ENCODE data around the gene RAPGEF3. TPM values are rescaled to one million over a fixed set of nuclear protein-coding genes. Genes with fewer than 3 reads are reported as not detected.

Gene RAPGEF3
- total RNA-seq, 1 experiment from 2014 or later: 1.4 TPM

DNA sequence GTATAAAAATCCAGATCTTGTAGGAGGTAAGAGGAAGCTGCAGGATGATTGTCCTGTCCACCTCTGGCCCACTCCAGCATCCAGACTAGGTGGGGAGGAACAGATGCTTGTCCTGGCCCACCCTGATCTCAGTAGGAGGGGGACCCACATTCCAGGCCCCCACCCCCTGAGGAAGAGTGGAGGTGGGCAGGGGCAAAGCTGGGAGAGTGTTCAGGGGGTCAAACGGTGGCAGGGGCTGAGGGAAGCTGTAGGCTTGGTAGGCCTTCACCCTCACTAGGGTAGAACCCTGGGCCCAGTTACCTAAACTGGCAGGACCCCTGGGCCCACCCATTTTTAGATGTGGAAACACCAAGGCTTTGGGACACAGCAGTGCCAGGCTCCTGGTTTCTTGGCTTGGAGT, 18.5 kb upstream of the RAPGEF3 start:
- DNase-seq (ENCODE audit: low read depth): no peak

DNA sequence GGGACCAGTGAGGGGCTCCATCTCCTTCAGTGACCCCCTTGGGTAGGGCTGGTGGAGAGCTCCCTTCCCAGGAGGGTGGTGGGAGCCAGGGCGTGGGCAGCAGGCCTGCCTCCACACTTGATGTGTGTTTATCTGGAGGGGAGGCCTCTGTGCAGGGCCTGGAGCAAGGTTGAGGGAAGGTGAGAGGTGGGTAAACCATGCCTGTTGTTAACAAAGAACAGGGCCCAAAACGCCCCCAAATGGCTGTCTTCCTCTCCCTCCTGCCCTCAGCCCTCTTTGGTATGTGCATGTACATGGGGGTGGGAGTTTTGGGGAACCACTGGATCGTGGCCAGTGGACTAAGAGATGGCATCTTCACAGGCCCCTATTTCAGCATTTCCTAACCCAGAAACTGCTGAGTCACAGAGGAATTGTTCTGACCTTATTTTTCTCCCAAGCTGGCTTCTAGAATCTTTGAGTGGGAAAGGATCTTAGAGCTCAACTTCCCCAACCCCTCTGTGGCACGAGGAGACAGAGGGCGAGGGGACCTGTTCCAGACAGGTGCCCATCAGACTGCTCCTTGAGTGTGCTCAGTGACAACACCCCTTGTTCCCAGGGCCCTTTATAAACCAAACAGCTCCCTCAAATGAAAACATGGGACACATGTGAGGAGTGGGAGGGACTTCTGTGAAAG, 17.9 kb upstream of the RAPGEF3 start:
- DNase-seq (ENCODE audit: low read depth): no peak

- DNase-seq (ENCODE audit: low read depth): no peak
Measured at GRCh38 chr12:47775100-47775911, 16.6 kb upstream of the RAPGEF3 start.

DNA sequence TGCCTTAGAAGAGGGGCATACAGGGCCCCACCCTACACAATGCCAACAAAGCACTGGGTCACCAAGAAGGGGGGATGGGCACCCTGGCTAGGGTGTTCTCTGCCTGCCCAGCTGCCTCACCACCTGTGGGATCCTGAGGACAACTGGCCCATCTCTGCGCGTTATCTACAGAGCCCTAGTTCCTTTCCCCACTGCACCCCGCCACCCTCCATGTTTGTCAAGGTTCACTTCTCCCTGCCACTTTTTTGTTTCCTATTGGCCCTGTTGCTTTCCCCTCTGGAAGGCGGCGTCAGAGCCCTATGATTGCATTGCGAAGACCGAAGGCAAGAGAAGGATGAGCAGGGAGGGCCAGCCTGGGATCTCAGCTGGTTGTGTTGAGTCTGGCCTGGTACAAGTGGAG, 16.0 kb upstream of the RAPGEF3 start:
- DNase-seq (ENCODE audit: low read depth): no peak

DNA sequence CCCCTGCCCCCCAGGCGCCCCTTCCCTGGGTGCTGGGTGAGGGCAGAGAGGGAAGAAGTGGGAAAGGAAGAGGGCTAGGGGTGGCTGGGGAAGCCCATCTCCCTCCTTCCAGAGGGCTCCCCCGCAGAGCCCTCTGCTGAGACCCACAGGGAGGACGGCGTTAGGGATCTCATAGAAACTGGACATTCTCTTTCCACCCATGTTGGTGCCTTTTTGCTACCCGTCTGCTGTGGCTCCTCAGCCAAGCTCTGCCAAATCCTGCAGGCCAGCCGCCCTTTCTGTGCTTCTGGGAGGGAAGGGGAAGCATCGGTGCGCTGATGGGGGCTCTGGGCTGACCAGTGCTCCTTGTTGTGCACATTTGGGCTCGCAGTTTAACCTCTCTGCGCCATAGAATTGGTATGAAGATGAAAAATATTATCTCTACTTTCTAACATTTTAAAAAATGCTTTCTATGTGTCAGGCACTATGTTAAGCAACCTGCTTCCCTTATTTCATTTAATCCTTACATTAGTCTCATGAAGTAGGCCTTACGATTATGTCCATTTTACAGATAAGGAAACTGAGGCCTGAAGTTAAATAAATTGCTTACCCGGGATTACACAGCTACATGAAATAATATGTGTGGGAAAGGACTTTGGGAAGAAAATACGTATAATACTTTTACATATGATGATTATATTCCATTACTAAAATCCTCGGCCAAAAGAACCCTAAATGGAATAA, 15.3 kb upstream of the RAPGEF3 start:
- DNase-seq (ENCODE audit: low read depth): no peak

DNA sequence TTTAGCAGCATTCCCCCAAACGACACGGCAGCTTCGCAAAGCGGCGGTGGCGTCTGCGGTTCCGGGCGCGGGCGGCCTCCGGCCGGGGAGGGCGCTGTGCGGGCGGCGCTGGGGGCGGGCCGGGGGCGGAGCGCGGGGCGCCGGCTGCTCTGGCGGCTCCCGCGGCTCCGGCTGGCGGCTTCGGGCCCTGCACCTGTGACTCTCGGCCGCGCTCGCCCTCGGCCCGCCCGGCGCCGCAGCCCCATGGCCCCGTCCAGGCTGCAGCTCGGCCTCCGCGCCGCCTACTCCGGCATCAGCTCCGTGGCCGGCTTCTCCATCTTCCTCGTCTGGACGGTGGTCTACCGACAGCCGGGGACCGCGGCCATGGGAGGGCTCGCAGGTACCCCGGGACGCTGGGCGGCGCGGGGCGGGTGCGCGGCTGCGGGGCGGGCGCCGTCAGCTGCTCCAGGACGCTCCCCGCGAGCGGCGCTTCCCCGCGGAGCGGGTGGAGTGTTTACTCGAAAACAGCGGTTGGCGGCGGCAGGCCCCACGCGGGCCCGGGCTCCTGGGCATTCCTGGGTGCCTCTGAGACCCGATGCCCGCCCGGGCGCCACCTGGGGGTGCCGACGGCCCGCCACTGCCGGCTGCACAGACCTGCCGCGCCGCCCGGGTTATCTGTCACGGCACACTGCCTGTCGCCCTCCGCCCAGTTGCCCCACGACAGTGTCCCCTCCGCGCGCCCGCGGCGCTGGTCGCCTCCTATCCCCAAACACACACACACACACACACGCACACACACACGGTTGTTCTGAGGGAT, 14.6 kb upstream of the RAPGEF3 start, which contains the start of gene SLC48A1:
SLC48A1 (plus strand) TSS at position 177 of the 796 bp plus-strand sequence; CDS start at position 244, 67 bp downstream.
- DNase-seq (ENCODE audit: low read depth): peak; percentile 80

GRCh38 chr12:47772738-47773061, 14.0 kb upstream of the RAPGEF3 start:
- DNase-seq (ENCODE audit: low read depth): no peak

DNA sequence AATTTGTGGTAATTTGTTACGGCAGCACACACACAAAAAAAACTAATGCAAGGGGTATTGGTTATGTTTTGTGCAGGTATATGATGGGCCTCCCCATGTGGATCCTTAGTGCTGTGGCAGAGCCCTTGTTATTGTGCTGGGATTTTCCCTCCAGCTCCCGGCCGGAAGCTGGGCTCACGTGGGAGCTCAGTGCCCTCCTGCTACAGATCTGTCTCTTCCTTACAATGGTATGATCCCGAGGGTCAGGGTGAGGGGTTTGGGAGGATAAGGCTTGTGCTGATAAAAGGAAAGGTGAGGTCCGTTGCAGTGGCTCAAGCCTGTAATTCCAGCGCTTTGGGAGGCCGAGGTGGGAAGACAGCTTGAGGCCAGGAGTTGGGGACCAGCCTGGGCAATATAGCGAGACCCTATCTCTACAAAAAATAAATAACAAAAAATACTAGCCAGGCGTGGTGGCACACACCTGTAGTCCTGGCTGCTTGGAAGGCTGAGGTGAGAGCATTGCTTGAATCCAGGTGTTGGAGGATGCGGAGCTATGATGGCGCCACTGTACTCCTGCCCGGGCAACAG, 13.5 kb upstream of the RAPGEF3 start:
- no peak for DNase-seq (ENCODE audit: low read depth)

DNA sequence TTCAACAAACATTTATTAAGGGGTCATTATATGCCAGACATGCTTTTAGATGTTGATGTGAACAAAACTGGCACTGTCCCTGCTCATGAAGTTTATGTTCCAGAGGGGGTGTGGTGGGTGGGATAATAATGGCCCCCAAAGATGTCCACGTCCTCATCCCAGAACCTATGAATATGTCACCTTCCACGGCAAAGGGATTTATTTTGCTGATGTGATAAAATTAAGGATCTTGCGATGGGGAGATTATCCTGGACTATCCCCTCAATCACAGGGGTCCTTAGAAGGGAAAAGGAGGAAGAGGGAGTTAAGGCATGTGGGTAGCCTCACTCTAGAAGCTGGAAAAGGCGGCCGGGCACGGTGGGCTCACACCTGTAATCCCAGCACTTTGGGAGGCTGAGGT, 12.6 kb upstream of the RAPGEF3 start:
- DNase-seq (ENCODE audit: low read depth): no peak

GRCh38 chr12:47770086-47770726, 11.5 kb upstream of the RAPGEF3 start:
- no peak for DNase-seq (ENCODE audit: low read depth)

DNA sequence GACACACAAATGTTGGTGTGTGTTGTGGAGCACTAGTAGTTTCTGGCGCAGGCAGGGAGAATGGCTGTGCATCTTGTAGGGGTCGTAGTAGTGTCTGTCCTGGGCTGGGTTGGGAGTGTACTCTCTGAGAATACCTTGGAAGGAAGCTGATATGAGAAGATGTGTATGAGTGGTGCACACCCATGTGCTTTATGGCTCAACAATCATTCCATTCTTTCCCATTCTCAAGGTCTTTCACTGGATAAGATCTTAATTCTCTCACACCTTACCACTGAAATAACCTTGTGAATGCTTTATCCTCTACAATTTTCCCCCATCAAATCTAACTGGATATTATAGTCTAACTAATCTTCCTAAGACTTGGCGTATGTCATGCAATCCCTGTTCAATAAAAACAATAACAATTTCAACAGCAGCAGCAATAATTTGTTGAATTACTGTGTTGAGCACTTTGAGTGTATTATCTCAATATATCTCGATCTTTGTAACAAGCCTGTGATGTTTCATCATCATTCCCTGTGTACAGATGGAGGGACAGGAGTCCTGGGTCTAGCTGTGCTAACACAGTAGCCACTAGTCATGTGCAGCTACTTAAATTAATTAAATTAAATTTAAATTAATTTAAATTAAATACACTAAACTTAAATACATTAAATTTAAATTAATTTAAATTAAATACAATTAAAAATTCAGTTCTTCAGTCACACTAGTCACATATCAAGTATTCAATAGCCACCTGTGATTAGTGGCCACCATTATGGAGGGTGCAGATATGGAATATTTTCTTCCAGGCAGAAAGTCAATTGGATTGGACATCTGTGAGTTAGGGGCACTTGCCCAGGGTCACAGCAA, 10.8 kb upstream of the RAPGEF3 start:
- DNase-seq (ENCODE audit: low read depth): no peak

DNA sequence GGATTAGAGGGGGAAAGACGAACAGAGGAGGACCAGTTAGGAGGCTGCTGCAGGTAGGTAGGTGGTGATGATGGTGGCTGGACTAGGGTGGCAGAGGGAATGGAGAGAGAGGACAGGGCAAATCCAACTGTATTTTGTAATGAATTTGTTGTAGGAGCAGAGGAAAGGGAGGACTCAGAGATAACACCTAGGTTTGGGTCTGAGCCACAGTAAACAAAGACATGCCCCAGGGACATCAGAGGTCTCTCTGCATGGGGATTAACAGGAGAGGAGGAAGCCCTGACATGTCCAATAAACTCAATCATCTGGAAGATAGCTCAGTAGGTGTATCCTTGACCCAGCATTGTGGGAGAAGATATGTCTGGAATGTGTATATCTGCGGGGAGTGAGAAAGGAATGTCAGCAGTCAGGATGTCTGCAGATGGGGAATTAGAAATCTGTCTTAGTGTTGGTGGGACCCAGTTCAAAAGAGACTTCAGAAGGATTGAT, 9.7 kb upstream of the RAPGEF3 start:
- peak; percentile 65 for DNase-seq (ENCODE audit: low read depth)

GRCh38 chr12:47767216-47767724, 8.6 kb upstream of the RAPGEF3 start:
- peak; percentile 68 for DNase-seq (ENCODE audit: low read depth)

DNA sequence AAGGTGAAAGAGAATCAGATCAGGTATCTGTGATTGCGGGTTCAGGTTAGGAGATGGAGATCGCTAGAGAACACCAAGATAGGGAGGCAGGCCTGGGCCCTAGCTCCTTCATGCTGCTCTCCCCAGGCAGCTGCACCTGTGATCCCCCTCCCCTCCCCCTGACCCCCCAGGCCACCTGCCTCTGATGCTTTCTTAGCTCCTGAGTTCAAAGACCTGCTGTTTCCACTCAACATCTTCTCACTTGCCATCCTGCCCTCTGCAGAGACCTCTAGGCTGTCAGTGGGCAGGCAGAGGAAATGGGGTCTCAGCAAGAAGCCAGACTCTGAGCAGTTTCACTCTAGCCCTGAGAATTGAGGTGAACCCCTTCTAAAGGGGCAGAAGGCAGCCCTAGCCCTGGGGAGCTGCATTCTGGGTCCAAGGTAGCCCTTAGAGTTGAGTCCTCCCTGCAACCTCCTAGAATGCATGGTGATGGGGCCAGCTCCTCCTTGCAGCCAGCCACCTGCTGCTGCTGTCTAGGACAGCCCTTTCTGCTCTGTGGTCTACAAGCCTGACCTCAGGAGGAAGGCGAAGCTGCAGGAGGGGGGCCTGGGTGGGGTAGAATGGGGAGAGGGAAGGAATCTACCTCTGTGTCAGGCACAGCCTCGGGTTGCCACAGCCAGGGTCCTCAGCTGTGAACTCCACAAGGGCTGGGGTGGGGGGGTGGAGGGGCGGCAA, 8.0 kb upstream of the RAPGEF3 start:
- no peak for DNase-seq (ENCODE audit: low read depth)

GRCh38 chr12:47763481-47764346, 5.0 kb upstream of the RAPGEF3 start:
- DNase-seq (ENCODE audit: low read depth): peak; percentile 37

DNA sequence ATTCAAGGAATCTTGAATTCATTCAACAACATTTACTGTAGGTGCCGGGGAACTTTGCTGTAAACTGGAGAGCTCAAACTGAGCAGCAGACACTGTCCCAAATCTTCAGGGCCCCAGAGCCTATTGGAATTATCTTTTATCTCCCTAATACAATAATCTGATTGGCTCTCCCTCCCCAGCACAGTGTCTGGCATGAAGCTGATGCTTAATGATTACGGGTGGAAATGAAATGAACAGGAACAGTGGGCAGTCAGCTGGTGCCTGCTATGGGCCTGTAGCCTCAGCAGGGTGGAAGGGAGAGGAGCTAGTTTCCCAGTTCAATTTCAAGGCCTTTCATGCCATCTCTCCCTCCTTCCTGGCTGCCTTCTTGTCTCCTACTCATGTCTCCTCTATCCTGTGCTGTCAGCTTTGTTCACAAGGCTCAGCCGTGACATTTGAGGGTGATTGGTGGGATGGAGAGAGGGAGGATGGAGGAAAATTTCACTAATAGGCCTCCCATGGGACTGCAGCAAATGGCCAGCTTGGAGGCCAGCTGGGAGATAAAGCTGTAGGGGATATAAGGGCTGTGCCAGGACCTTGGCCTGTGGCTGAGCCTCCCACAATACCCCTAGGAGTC, 4.3 kb upstream of the RAPGEF3 start:
- no peak for DNase-seq (ENCODE audit: low read depth)

DNA sequence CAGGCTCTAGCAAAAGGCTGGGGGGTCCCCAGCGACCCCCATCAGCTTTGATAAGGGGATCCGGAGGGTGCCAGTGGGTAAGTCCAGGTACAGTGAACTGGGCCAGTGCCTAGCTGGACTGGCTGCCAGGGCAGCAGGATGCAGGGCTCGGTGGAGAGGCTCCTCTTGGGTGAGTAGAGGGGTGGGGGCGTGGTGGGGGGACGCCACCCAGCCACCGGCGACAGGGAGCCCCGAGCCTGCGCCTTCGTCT, 171 bp downstream of the RAPGEF3 start:
- DNase-seq (ENCODE audit: low read depth): no peak

All from Daoy (cell line).